ENCODE data around the gene ZNF320. TPM values are rescaled to one million over a fixed set of nuclear protein-coding genes. Genes with fewer than 3 reads are reported as not detected.
A peak's percentile ranks its signal among the peaks of the same experiment; 100 is the strongest.

Gene ZNF320
- total and polyA plus RNA-seq, 9 of the 15 experiments (the other 6 are each of a cell fraction or from before 2014, with no cell fraction given): 5.4 to 25.6 (median 11.7) TPM

DNA sequence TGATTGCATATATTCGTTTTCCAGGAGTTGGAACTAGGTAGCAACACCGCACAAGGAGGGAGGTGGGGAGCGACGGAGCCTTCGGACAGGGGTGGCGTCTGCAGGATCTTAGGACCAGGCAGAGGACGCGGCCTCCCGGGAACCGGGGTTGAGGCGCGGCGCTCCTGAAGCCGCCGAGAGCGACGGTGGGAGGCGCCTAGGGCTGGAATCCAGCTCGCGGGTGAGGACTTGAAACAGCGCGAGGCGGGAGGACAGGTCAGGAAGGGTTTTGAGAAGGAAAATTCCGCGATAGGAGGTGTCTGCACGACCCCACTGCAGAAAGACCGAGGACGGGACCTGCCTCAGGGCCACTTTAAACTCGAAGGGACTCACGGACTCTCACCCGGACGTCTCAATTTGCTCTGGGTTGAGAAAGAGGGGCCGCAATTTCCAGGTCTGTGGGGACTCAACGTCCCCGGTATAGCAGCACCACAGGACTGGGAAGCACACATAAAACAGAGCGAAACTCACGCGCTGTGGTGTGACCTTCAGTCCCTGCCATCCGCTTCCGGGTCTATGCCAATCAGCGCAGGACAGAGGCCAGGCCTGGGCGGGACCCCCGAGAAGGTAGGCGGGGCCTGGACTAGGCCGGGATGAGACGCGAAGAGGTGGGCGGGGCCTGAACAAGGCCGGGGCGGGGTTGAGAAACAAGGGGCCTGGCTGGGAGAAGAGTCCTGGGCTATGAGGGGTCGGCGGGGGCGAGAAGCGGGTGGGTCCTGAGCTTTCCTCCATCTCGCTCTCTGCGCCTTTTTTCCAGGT, at the start of gene ZNF320 (continued):
- TF ChIP-seq PRDM10 (IDR thresholded peaks at IDR 0.05; ENCODE audit: partially characterized antibody) (peak; percentile 4), MXI1 (IDR thresholded peaks at IDR 0.05; ENCODE audit: low read depth, low read length) (peak; percentile 59; the same call in 1 of the 2 replicates), POLR2AphosphoS5 (IDR thresholded peaks at IDR 0.05; ENCODE audit: control insufficient read depth, insufficient read depth, low read depth, low read length) (peak; percentile 92), KLF13 (tag; IDR thresholded peaks at IDR 0.05; ENCODE audit: borderline replicate concordance, low read depth) (peak; percentile 23; the same call in 1 of the 2 replicates), PTBP1 (IDR thresholded peaks at IDR 0.05; ENCODE audit: low read depth, low read length) (0 out of 2 replicates have a peak, but pooled peaks have one; percentile 52), ZFX (CRISPR knock-in tag; IDR thresholded peaks at IDR 0.05) (peak; percentile 69), POLR2G (IDR thresholded peaks at IDR 0.05; ENCODE audit: low read depth, low read length) (peak; percentile 85), RCOR1 (IDR thresholded peaks at IDR 0.05; ENCODE audit: borderline replicate concordance in 1 of 2, low read depth in 2 of 2, low read length in 2 of 2) (0 out of 4 replicates have a peak, but pooled peaks of 1 of the 2 experiments have one; percentile 3), ZBTB11 (CRISPR knock-in tag; IDR thresholded peaks at IDR 0.05) (0 out of 6 replicates have a peak, but pooled peaks of 1 of the 3 experiments have one; percentile 29)
- TF ChIP-seq, protein P1, sequence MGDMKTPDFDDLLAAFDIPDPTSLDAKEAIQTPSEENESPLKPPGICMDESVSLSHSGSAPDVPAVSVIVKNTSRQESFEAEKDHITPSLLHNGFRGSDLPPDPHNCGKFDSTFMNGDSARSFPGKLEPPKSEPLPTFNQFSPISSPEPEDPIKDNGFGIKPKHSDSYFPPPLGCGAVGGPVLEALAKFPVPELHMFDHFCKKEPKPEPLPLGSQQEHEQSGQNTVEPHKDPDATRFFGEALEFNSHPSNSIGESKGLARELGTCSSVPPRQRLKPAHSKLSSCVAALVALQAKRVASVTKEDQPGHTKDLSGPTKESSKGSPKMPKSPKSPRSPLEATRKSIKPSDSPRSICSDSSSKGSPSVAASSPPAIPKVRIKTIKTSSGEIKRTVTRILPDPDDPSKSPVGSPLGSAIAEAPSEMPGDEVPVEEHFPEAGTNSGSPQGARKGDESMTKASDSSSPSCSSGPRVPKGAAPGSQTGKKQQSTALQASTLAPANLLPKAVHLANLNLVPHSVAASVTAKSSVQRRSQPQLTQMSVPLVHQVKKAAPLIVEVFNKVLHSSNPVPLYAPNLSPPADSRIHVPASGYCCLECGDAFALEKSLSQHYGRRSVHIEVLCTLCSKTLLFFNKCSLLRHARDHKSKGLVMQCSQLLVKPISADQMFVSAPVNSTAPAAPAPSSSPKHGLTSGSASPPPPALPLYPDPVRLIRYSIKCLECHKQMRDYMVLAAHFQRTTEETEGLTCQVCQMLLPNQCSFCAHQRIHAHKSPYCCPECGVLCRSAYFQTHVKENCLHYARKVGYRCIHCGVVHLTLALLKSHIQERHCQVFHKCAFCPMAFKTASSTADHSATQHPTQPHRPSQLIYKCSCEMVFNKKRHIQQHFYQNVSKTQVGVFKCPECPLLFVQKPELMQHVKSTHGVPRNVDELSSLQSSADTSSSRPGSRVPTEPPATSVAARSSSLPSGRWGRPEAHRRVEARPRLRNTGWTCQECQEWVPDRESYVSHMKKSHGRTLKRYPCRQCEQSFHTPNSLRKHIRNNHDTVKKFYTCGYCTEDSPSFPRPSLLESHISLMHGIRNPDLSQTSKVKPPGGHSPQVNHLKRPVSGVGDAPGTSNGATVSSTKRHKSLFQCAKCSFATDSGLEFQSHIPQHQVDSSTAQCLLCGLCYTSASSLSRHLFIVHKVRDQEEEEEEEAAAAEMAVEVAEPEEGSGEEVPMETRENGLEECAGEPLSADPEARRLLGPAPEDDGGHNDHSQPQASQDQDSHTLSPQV (IDR thresholded peaks at IDR 0.05): 0 out of 2 replicates have a peak, but pooled peaks have one; percentile 26
- TF ChIP-seq, protein P2, sequence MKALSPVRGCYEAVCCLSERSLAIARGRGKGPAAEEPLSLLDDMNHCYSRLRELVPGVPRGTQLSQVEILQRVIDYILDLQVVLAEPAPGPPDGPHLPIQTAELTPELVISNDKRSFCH (CRISPR knock-in tag; IDR thresholded peaks at IDR 0.05): no peak
- TF ChIP-seq, protein P2 (tag; IDR thresholded peaks at IDR 0.05): peak; percentile 81

Measured in K562 (cell line).